DOHH2 (cell line): ENCODE measurements around the gene CISD1.

ENCODE experiments used
- H3F3A ChIP-seq: fragments of 200-600 bp; sonication (generic), shearing (Covaris generic); 2 replicates; pipeline ENCODE4 v1.6.0; 2016; ENCODE audit warnings: antibody characterized with exemption, mild to moderate bottlenecking; ENCODE audit not compliant: control insufficient read depth, insufficient read depth
- H3K27ac ChIP-seq: fragments of 200-600 bp; sonication (generic); 2 replicates; pipeline ENCODE4 v1.5.1; 2014; ENCODE audit warnings: low read depth, mild to moderate bottlenecking, low read length, moderate library complexity
- H3K27me3 ChIP-seq: fragments of 200-600 bp; sonication (generic); 2 replicates; pipeline ENCODE4 v1.6.1; 2014; ENCODE audit warnings: mild to moderate bottlenecking, low read length, mixed read lengths; ENCODE audit not compliant: control insufficient read depth
- H3K36me3 ChIP-seq: fragments of 200-600 bp; sonication (generic); 2 replicates; pipeline ENCODE4 v1.6.1; 2014; ENCODE audit warnings: mild to moderate bottlenecking, low read length, moderate library complexity, mixed read lengths; ENCODE audit not compliant: control insufficient read depth
- H3K4me1 ChIP-seq: fragments of 200-600 bp; sonication (generic); 2 replicates; pipeline ENCODE4 v1.6.1; 2014; ENCODE audit warnings: mild to moderate bottlenecking, low read length, mixed read lengths; ENCODE audit not compliant: control insufficient read depth
- H3K4me2 ChIP-seq: fragments of 200-600 bp; sonication (generic); 2 replicates; pipeline ENCODE4 v1.6.0; 2014; ENCODE audit warnings: mild to moderate bottlenecking, low read length, moderate library complexity
- H3K4me3 ChIP-seq: fragments of 200-600 bp; sonication (generic); 2 replicates; pipeline ENCODE4 v1.5.1; 2014; ENCODE audit warnings: mild to moderate bottlenecking, low read length, mixed read lengths
- H3K79me2 ChIP-seq: fragments of 200-600 bp; sonication (generic); 2 replicates; pipeline ENCODE4 v1.6.1; 2014; ENCODE audit warnings: mild to moderate bottlenecking, low read length, mixed read lengths; ENCODE audit not compliant: control insufficient read depth
- H3K9me2 ChIP-seq: fragments of 200-600 bp; sonication (generic); replicated peaks from 2 replicates; pipeline ENCODE4 v1.6.1; 2014; ENCODE audit warnings: mild to moderate bottlenecking, low read length, mixed read lengths; ENCODE audit not compliant: control insufficient read depth
- H3K9me3 ChIP-seq: fragments of 200-600 bp; sonication (generic); 2 replicates; pipeline ENCODE4 v1.6.1; 2014; ENCODE audit warnings: antibody characterized with exemption, low read length, mixed read lengths; ENCODE audit not compliant: control insufficient read depth, insufficient read depth
- H4K20me1 ChIP-seq: fragments of 200-600 bp; sonication (generic); 2 replicates; pipeline ENCODE4 v1.6.0; 2014; ENCODE audit warnings: low read depth, mild to moderate bottlenecking, antibody characterized with exemption, low read length, moderate library complexity; ENCODE audit not compliant: control insufficient read depth, insufficient read depth
- EZH2phosphoT487 ChIP-seq: fragments of 200-600 bp; sonication (generic); IDR thresholded peaks from 2 replicates; pipeline ENCODE4 v1.6.1; 2017; ENCODE audit warnings: borderline replicate concordance, mild to moderate bottlenecking, antibody characterized with exemption, low read length, moderate library complexity, mixed read lengths
- TF ChIP-seq, protein P1 (sequence below): fragments of 200-600 bp; sonication (generic); IDR thresholded peaks from one replicate; pipeline ENCODE4 v1.5.1; 2014; ENCODE audit warnings: antibody characterized with exemption, mild to moderate bottlenecking, low read depth, low read length; ENCODE audit not compliant: poor library complexity, severe bottlenecking

CISD1 gene

DNA sequence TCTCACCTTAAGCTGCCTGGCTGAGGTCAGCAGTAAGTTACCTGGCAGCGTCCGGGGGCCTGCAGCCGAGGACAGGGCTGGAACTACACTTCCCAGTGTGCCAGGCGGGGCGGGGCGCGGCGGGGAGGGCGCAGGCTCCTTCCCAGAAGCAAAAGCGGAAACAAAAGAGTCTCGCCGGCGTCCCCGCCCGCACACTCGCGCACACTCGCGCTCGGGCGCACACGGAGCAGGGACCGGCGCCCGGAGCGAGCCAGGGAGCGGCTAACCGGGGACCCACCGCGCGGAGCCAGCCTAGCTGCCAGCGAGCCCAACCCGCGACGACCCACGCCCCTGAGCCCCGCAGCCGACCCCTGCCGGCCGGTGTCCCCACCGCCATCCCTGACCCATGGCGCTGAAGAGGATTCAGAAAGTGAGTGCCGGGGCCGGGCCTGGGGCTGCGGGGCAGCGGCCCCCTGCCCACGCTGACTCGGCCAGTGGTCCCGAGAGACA lies 65.9 kb downstream of the CISD1 start, which contains the start of gene UBE2D1:
TSS of gene UBE2D1 (plus strand) at position 190 of the 489 bp plus-strand sequence. CDS start at position 386, 196 bp downstream.
- H3K27me3 ChIP-seq: no peaks in the 10 kb centered on the region
- no peaks in the 10 kb centered on the region for H3K36me3 ChIP-seq
- peak within 1 kb of the TSS; percentile 81 for H3K4me2 ChIP-seq
- H4K20me1 ChIP-seq: peaks cover 7% of the 10 kb centered on the region; the same call in 1 of the 2 replicates
- H3K9me2 ChIP-seq: no peaks in the 10 kb centered on the region
- H3K27ac ChIP-seq: no peak within 1 kb of the TSS
- H3K79me2 ChIP-seq: peaks cover 45% of the 10 kb centered on the region
- no peaks in the 10 kb centered on the region for H3K9me3 ChIP-seq
- peaks cover 19% of the 10 kb centered on the region for H3K4me1 ChIP-seq
- TF ChIP-seq, protein P1, sequence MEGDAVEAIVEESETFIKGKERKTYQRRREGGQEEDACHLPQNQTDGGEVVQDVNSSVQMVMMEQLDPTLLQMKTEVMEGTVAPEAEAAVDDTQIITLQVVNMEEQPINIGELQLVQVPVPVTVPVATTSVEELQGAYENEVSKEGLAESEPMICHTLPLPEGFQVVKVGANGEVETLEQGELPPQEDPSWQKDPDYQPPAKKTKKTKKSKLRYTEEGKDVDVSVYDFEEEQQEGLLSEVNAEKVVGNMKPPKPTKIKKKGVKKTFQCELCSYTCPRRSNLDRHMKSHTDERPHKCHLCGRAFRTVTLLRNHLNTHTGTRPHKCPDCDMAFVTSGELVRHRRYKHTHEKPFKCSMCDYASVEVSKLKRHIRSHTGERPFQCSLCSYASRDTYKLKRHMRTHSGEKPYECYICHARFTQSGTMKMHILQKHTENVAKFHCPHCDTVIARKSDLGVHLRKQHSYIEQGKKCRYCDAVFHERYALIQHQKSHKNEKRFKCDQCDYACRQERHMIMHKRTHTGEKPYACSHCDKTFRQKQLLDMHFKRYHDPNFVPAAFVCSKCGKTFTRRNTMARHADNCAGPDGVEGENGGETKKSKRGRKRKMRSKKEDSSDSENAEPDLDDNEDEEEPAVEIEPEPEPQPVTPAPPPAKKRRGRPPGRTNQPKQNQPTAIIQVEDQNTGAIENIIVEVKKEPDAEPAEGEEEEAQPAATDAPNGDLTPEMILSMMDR: no peak
- no peak for TF ChIP-seq EZH2phosphoT487
- H3F3A ChIP-seq: no peaks in the 10 kb centered on the region
- peak within 1 kb of the TSS; percentile 91 for H3K4me3 ChIP-seq

DNA sequence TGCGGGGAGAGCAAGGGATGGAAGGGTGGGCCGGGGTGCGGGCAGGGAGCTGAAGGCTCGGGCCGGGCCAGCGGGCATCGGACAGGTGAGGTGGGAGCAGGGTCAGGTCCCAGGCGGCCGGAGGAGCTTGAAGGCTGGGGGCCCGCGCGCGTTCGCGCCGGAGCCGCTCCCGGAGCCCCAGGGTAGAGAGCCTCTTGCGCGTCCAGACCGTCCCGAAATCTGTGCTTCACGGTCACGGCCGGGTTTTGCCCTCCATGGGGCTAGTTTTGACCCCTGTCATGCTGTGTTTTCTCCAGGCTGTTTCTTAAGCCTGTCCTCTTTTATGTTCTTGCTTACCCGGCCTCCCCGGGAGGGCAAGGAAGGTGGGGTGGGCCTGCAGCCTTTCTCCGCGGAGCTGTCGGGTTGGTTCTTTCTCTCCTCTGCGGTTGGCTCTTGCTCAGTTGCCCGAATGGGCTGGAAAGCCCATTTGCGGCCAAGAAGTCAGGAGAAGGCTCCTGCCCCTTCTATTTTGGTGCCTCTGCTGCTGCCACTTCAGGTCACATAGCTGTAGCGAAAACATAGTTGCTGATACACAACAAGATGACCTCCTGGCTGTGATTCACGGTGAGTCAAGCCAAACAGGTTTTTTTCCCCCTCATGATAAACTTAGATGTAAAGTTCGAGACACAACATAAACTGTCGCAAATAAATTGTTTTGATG lies 66.5 kb downstream of the CISD1 start:
- Histone ChIP-seq H3K27me3 (no peaks in the 10 kb centered on the region), H3K27ac (no peak overlapping the region), H4K20me1 (peaks cover 7% of the 10 kb centered on the region; the same call in 1 of the 2 replicates), H3K4me2 (peak overlapping the region; percentile 81), H3K4me3 (peak overlapping the region; percentile 91), H3F3A (no peaks in the 10 kb centered on the region), H3K9me2 (no peaks in the 10 kb centered on the region), H3K4me1 (peaks cover 19% of the 10 kb centered on the region), H3K9me3 (no peaks in the 10 kb centered on the region), H3K79me2 (peaks cover 48% of the 10 kb centered on the region), H3K36me3 (no peaks in the 10 kb centered on the region)
- no peak; the same call in 1 of the 2 replicates for TF ChIP-seq EZH2phosphoT487
- TF ChIP-seq, protein P1: no peak

DNA sequence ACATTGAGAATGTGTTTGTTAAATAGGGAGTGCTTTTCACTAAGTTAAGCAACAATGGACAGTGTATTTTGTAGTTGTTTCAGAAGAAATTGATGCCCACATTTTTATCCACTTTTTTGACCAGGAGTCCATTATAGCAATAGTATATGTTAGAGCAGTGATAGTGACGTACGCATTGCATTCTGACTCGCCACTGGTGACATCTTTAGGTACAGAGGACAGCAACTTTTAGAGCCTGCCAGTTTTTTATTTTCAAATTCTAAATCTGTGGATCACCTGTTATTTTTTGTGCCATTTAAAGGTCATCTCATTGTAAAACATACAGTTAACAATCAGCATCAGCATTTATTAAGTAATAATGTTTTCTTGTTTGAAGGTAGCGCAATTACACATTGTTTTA lies 67.3 kb downstream of the CISD1 start:
- Histone ChIP-seq H3F3A (no peaks in the 10 kb centered on the region), H3K9me3 (no peaks in the 10 kb centered on the region), H3K9me2 (no peaks in the 10 kb centered on the region), H3K4me3 (peak overlapping the region; percentile 91), H3K79me2 (peaks cover 55% of the 10 kb centered on the region), H3K4me1 (peaks cover 20% of the 10 kb centered on the region), H4K20me1 (peaks cover 7% of the 10 kb centered on the region; the same call in 1 of the 2 replicates), H3K36me3 (no peaks in the 10 kb centered on the region), H3K4me2 (peak overlapping the region; percentile 81), H3K27ac (no peak overlapping the region), H3K27me3 (no peaks in the 10 kb centered on the region)
- TF ChIP-seq, protein P1: no peak
- TF ChIP-seq EZH2phosphoT487: no peak
